HFF-Myc (cell line): ENCODE measurements around the gene TLE2.
"Not testable (repeated sequence)": the region's sequence is repeated elsewhere in the genome, so short reads cannot be mapped to it uniquely, and the experiment has no call there.

Source experiments
- DNase-seq: peaks from one replicate; pipeline ENCODE4 v3.0.0-alpha.2; 2011; ENCODE audit warnings: low read depth; ENCODE audit errors: extremely low read depth
- H3K4me3 ChIP-seq: replicated peaks from 2 replicates; pipeline ENCODE4 v1.5.1; 2011; ENCODE audit warnings: low read depth, mild to moderate bottlenecking, control low read depth, low read length
- CTCF ChIP-seq: IDR thresholded peaks from 2 replicates; pipeline ENCODE4 v1.5.1; 2012; ENCODE audit warnings: mild to moderate bottlenecking, low read depth, low read length, control low read depth; ENCODE audit errors: missing control alignments

The TLE2 gene

GRCh38 chr19:3019211-3019854 is 9.7 kb downstream of the TLE2 start:
- DNase-seq: no peak
- H3K4me3 ChIP-seq: no peak overlapping the region
- no peak for TF ChIP-seq CTCF

GRCh38 chr19:3017923-3018322 is 11.2 kb downstream of the TLE2 start:
- no peak overlapping the region for H3K4me3 ChIP-seq
- DNase-seq: no peak
- TF ChIP-seq CTCF: no peak

GRCh38 chr19:3015126-3016057 is 13.7 kb downstream of the TLE2 start:
- no peak overlapping the region for H3K4me3 ChIP-seq
- TF ChIP-seq CTCF: no peak
- no peak for DNase-seq

- H3K4me3 ChIP-seq: no peak overlapping the region
- no peak for TF ChIP-seq CTCF
- DNase-seq: no peak
Observed at GRCh38 chr19:3014135-3014534, 14.9 kb downstream of the TLE2 start.

- no peak overlapping the region for H3K4me3 ChIP-seq
- no peak for DNase-seq
- TF ChIP-seq CTCF: no peak
Observed at GRCh38 chr19:3013263-3013725, 15.8 kb downstream of the TLE2 start.

- no peak for DNase-seq
- TF ChIP-seq CTCF: no peak
- no peak overlapping the region for H3K4me3 ChIP-seq
Observed at GRCh38 chr19:3012621-3013262, 16.3 kb downstream of the TLE2 start.

- H3K4me3 ChIP-seq, DNase-seq: not testable (repeated sequence)
Observed at GRCh38 chr19:3012059-3012458, 17.0 kb downstream of the TLE2 start.
